ENCODE measurements around the gene PPM1H. TPM values are rescaled to one million over a fixed set of nuclear protein-coding genes. Genes with fewer than 3 reads are reported as not detected.

Gene PPM1H
- total RNA-seq, 1 donor from 2014 or later: 0.49 TPM

DNA sequence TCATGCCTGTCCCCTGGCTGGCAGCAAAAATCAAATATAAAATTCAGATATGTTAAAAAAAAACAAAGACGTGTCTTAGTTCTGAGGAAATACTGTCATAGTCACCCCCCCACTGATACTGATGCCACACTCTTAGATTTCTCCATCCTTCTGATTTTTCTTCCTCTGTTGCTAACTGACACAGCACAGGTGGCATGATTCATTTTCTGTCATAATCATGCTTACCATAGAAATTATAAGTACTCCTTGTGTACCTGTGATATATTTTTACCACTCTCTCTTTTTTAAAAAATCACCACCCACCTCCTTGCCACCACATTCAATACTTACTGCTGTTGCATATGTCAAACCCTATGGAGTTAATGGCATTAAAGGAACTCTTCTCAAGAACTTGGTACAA is 209.2 kb downstream of the PPM1H start:
- no peaks in the 10 kb centered on the region for H3K36me3 ChIP-seq
- no peak for DNase-seq (ENCODE audit: extremely low spot score in 2 of 2)
- H3K9me3 ChIP-seq: no peaks in the 10 kb centered on the region
- TF ChIP-seq, protein P1, sequence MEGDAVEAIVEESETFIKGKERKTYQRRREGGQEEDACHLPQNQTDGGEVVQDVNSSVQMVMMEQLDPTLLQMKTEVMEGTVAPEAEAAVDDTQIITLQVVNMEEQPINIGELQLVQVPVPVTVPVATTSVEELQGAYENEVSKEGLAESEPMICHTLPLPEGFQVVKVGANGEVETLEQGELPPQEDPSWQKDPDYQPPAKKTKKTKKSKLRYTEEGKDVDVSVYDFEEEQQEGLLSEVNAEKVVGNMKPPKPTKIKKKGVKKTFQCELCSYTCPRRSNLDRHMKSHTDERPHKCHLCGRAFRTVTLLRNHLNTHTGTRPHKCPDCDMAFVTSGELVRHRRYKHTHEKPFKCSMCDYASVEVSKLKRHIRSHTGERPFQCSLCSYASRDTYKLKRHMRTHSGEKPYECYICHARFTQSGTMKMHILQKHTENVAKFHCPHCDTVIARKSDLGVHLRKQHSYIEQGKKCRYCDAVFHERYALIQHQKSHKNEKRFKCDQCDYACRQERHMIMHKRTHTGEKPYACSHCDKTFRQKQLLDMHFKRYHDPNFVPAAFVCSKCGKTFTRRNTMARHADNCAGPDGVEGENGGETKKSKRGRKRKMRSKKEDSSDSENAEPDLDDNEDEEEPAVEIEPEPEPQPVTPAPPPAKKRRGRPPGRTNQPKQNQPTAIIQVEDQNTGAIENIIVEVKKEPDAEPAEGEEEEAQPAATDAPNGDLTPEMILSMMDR (IDR thresholded peaks at IDR 0.05): no peak
- TF ChIP-seq POLR2AphosphoS5 (IDR thresholded peaks at IDR 0.05; ENCODE audit: insufficient read depth in 1 of 2, low read depth in 1 of 2): no peak
- no peak for TF ChIP-seq POLR2A (IDR thresholded peaks at IDR 0.05)
- H3K27me3 ChIP-seq: no peaks in the 10 kb centered on the region
- H3K4me3 ChIP-seq: no peak overlapping the region
- intact Hi-C loops (cut with DNase I): loop anchor here (10.0 kb wide), 2 partner anchors 91 to 121 kb away; no protein-coding TSS in a partner anchor
- peaks cover 15% of the 10 kb centered on the region for H3K4me1 ChIP-seq
- no peak overlapping the region for H3K27ac ChIP-seq

DNA sequence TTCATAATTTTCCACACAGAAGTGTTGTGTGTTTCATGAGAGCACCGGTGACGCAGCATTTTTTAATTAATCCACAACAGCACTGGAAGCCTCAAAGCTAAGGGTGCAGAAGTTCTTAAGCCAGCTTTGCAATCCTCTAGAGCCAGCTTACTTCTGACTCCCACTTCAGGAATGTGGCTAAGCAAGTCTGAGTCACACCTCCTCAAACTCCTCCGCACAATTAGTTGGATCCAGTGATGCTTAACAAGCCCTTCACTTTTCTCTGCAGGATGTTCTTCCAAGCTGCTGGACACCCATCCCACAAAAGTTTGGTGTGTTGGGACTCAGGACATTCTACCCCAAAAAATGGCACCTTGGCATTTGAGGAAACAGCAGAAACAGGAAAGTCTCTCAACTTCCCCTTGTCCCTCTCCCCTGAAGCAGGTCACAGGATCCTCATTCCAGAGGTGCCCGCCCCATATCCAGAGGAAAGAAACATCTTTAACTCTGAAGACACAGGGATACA is 210.0 kb downstream of the PPM1H start:
- H3K4me3 ChIP-seq: no peak overlapping the region
- H3K27me3 ChIP-seq: no peaks in the 10 kb centered on the region
- peak in 1 of 2 donors; percentile 91 for TF ChIP-seq POLR2AphosphoS5 (IDR thresholded peaks at IDR 0.05; ENCODE audit: insufficient read depth in 1 of 2, low read depth in 1 of 2)
- TF ChIP-seq POLR2A (IDR thresholded peaks at IDR 0.05): no peak
- TF ChIP-seq, protein P1 (IDR thresholded peaks at IDR 0.05): no peak
- no peak overlapping the region for H3K27ac ChIP-seq
- peak in 1 of 2 donors; percentile 93 for DNase-seq (ENCODE audit: extremely low spot score in 2 of 2)
- peaks cover 19% of the 10 kb centered on the region for H3K4me1 ChIP-seq
- no peaks in the 10 kb centered on the region for H3K9me3 ChIP-seq
- no peaks in the 10 kb centered on the region for H3K36me3 ChIP-seq
- intact Hi-C loops (cut with DNase I): loop anchor here (10.0 kb wide), 2 partner anchors 90 to 120 kb away; no protein-coding TSS in a partner anchor

DNA sequence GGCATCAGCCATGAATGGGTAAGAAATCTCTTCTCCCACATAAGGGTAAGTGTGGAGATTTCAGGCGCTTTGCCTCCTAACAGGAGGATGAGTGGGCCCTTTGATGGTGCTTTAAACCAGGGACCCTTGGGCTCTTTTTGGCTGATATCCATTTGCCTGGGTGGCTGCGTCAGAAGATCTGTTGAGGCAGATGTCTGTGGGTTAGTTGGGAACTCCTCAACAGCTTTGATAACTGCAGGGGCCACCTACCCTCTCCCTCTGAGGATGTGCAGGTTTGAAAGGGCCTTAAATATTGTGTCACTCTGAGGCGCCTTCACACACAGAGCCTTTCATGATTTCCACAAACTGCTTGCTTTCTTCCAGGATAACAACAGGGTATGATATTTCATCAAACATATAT is 210.7 kb downstream of the PPM1H start:
- Histone ChIP-seq H3K27me3 (no peaks in the 10 kb centered on the region), H3K9me3 (no peaks in the 10 kb centered on the region), H3K27ac (no peak overlapping the region), H3K36me3 (no peaks in the 10 kb centered on the region), H3K4me3 (no peak overlapping the region), H3K4me1 (peaks cover 19% of the 10 kb centered on the region)
- no peak for DNase-seq (ENCODE audit: extremely low spot score in 2 of 2)
- TF ChIP-seq POLR2AphosphoS5 (IDR thresholded peaks at IDR 0.05; ENCODE audit: insufficient read depth in 1 of 2, low read depth in 1 of 2): no peak
- TF ChIP-seq, protein P1 (IDR thresholded peaks at IDR 0.05): no peak
- TF ChIP-seq POLR2A (IDR thresholded peaks at IDR 0.05): no peak
- intact Hi-C loops (cut with DNase I): loop anchor here (10.0 kb wide), 2 partner anchors 89 to 119 kb away; no protein-coding TSS in a partner anchor

DNA sequence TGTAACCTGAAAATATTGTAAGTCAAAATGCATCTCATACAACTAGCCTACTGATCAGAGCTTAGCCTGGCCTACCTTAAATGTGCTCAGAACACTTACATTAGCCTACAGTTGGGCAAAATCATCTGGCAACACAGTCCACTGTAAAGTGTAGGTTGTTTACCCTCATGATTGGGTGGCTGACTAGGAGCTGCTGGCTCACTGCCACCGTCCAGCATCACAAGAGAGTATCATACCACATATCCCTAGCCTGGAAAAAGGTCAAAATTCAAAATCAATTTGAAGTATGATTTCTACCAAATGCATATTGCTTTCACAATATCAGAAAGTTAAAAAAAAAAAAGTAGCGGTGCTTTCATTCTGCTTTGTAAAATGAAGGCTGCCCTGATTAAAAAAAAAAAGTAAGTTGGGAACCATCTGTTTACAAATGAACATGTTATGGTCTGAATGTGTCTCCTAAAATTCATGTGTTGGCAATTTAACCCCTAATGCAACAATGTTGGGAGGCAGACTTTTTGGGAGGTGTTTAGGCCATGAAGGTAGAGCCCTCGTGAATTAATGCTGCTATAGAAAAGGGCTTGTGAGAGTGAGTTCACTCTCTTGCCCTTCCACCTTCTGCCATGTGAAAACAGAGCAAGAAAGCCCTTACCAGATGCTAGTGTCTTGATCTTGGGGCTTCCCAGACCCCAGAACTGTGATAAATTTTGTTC is 211.8 kb downstream of the PPM1H start:
- Histone ChIP-seq H3K4me3 (no peak overlapping the region), H3K36me3 (no peaks in the 10 kb centered on the region), H3K4me1 (peaks cover 19% of the 10 kb centered on the region), H3K27me3 (no peaks in the 10 kb centered on the region), H3K27ac (no peak overlapping the region), H3K9me3 (no peaks in the 10 kb centered on the region)
- DNase-seq (ENCODE audit: extremely low spot score in 2 of 2): no peak
- intact Hi-C loops (cut with DNase I): loop anchor here (10.0 kb wide), 2 partner anchors 88 to 118 kb away; no protein-coding TSS in a partner anchor
- TF ChIP-seq POLR2A (IDR thresholded peaks at IDR 0.05): no peak
- no peak for TF ChIP-seq POLR2AphosphoS5 (IDR thresholded peaks at IDR 0.05; ENCODE audit: insufficient read depth in 1 of 2, low read depth in 1 of 2)
- TF ChIP-seq, protein P1 (IDR thresholded peaks at IDR 0.05): no peak

Measured in vagina (tissue), 2 donors.